Esophagus squamous epithelium (tissue), 4 donors: ENCODE measurements around the gene PPP1R36.

Experiments
- CTCF ChIP-seq, 6 experiments: fragments of 450-650 bp in 4 of 6; fragments of 200-600 bp in 2 of 6; sonication (generic) in 2 of 6; IDR thresholded peaks; one replicate each; pipeline ENCODE4 v1.5.1; 2016 to 2019; ENCODE audit warnings: antibody characterized with exemption in 6 of 6, mild to moderate bottlenecking in 4 of 6, moderate library complexity in 4 of 6
- POLR2A ChIP-seq, 4 donors: fragments of 450-650 bp; IDR thresholded peaks; one replicate each; pipeline ENCODE4 v1.6.1; 2017; ENCODE audit warnings: antibody characterized with exemption in 4 of 4, mild to moderate bottlenecking in 4 of 4, moderate library complexity in 3 of 4

GRCh38 chr14:64573109-64573508 is 23.3 kb downstream of the PPP1R36 start:
- TF ChIP-seq POLR2A (IDR thresholded peaks at IDR 0.05) (no peak), CTCF (IDR thresholded peaks at IDR 0.05) (no peak)
